ENCODE results near the gene PTPN20.
"Not testable (repeated sequence)": the region's sequence is repeated elsewhere in the genome, so short reads cannot be mapped to it uniquely, and the experiment has no call there.

The PTPN20 gene

DNA sequence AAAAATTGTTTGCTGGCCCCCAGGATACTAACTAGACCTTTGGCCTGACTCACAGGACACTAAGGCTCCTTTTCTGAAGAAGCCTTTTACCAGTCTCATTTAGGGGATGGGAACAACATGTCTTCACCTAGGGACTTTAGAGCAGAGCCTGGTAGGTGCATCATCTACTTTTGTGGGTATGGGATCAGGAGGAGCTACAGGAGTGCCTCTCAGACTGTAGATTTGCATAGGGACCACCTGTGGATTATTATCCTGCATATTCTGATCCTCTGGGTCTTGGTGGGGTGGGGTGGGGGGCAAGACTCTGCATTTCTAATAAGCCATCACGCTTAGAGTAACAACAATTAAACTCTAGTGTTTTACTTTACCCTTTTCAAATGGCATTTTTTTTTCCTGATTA is 21.2 kb downstream of the PTPN20 start:
- CTCF ChIA-PET; H3K4me3 ChIP-seq (ENCODE audit: low read depth, low read length); DNase-seq (ENCODE audit: low read depth, low spot score); POLR2A ChIA-PET: not testable (repeated sequence)

DNA sequence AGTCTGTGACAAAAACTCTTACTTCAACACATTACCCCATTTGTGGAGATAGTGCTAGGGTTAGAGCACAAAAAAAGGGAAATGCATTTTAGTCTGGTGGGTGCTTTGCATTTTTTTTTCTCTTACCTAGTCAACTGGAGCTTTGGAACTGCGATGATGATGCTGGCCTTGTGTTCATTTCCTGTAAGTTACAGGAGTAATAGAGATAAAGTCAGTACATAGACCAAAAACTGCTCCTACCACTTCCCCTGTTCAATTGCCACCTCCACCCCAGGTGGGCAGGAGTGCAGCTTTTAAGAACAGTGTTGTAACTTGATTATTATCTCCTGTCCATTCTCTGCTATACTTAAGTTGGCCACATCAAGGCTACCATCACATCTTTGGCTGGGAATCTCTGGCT is 29.9 kb downstream of the PTPN20 start:
- H3K4me3 ChIP-seq (ENCODE audit: low read depth, low read length); POLR2A ChIA-PET; CTCF ChIA-PET; DNase-seq (ENCODE audit: low read depth, low spot score): not testable (repeated sequence)

DNA sequence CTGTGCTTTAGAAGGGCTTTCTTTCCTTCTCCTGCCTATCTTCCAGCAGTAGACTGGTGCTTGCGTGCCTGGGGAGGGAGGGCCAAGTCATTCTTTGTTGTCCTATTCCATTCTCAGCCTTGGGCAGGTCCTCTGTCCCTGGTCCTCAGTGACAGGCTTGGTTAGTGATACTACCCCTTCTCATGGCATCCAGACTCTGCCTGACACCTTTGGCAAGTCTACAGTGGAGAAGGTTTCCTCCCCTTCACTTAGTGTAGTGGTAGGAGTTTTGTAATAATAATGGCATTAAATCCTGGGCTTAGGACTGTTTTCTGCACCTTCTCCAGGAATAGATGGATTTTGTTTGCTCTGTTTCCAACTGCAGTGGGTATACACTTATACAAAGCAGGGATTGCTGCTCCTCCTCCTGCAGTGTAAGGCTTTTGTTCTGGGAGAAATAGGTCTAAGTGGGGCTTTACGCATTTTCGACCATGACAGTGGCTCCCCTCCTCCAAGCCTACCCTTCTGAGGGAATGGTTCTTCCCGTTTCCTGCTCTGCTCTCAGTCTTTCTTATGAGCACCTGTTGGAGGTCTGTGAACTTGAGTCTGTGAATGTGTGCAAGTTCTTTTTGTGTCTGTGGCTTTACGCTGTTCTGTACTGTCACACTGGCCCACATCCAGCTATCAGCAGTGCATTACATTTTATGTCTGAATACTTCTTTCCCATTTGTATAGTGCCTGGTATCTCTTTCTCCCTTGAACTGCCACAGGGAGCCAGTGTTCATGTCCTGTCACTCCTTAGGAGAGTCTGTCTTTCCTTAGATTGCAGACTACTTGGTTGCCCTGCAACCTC is 37.7 kb downstream of the PTPN20 start:
- POLR2A ChIA-PET; DNase-seq (ENCODE audit: low read depth, low spot score); H3K4me3 ChIP-seq (ENCODE audit: low read depth, low read length); CTCF ChIA-PET: not testable (repeated sequence)

DNA sequence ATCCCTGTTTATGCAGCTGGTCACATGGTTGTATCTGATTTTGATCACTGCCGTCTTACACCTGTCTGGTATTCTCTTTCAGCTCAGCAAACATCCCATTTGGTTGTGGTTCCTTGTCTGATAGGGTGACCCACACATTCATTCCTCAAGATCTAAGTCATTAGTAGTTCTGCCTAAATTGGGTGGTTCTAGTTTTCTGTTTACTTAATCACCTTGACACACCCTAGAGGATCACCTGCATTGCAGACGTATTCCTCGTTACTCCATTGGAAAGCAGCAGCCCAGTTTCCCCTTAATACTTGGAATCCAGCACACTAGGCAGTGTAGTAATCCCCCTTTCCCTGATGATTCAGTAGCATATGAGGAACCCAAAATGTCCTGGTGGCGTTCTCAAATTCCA is 41.3 kb downstream of the PTPN20 start:
- H3K4me3 ChIP-seq (ENCODE audit: low read depth, low read length); POLR2A ChIA-PET; DNase-seq (ENCODE audit: low read depth, low spot score); CTCF ChIA-PET: not testable (repeated sequence)

DNA sequence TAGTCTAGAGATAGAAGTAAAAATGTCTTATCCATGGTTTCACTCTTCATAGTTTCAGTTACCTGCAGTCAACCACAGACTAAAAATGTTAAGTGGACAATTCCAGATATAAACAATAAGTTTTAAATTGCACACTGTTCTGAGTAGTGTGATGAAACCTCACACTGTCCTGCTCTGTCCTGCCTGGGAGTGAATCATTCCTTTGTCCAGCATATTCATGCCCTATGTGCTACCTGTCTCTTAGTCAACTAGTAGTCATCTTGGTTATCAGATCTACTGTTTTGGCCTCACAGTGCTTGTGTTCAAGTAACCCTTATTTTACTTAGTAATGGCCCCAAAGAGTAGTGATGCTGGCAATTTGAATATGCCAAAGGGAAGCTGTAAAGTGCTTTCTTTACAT is 49.5 kb downstream of the PTPN20 start:
- H3K4me3 ChIP-seq (ENCODE audit: low read depth, low read length); CTCF ChIA-PET: not testable (repeated sequence)

DNA sequence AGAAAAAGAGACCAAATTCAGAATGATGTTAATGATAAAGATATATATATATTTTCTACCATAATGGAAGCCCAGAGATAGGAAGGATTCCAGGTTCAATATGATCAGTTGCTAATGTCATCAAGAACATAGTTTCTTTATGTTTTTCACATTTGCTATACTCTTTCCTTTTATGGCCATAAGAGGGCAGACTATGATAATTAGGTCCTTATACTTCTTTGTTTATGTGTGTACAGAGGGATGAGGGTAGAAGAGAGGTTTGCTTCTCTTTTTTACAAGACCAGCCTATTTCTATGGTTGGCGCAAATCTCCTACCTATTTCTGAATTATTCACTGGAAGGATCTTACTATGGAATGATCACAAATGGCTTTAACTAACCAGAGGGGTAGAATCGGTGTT is 52.1 kb downstream of the PTPN20 start:
- DNase-seq (ENCODE audit: low read depth, low spot score); POLR2A ChIA-PET; CTCF ChIA-PET; H3K4me3 ChIP-seq (ENCODE audit: low read depth, low read length): not testable (repeated sequence)

More for the DNA sequence above, 49.5 kb downstream of the PTPN20 start:
- DNase-seq (ENCODE audit: low read depth, low spot score); POLR2A ChIA-PET: not testable (repeated sequence)

DNA sequence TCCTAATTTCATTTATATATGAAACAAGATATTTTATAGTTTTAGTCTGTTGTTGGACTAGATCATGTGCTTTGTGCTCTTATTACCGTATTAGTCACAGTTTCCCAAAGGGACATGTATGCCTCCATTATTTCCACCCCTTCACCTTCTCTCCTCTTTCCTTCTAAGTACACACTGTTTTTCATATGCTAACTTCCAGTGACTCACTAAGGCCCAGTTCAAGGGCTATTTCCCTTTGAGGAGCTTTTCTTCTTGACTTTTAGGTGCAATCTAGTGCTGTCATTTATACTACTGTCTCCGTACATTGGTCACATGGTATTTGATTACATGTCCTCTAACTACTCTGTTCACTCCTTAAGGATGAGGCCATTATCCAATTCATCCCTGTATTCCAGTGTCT is 55.8 kb downstream of the PTPN20 start:
- DNase-seq (ENCODE audit: low read depth, low spot score); CTCF ChIA-PET; H3K4me3 ChIP-seq (ENCODE audit: low read depth, low read length); POLR2A ChIA-PET: not testable (repeated sequence)

DNA sequence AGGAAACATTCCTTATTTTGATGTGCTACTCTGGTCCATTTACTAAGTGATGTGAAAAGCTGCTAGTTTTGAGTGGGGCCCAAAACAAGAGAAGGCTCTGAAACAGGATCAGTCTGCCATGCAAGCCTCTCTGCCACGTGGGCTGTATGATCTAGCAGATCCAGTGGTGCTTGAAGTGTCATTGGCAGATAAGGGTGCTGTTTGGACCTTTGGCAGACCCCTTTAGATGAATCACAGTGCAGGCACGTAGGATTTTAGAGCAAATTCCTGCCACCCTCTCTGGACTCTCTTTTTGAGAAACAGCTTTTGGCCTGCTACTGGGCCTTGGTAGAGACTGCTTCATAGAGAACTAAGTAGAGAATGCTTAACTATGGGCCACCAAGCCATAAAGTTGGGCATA is 69.0 kb downstream of the PTPN20 start:
- H3K4me3 ChIP-seq (ENCODE audit: low read depth, low read length); CTCF ChIA-PET; POLR2A ChIA-PET; DNase-seq (ENCODE audit: low read depth, low spot score): not testable (repeated sequence)

DNA sequence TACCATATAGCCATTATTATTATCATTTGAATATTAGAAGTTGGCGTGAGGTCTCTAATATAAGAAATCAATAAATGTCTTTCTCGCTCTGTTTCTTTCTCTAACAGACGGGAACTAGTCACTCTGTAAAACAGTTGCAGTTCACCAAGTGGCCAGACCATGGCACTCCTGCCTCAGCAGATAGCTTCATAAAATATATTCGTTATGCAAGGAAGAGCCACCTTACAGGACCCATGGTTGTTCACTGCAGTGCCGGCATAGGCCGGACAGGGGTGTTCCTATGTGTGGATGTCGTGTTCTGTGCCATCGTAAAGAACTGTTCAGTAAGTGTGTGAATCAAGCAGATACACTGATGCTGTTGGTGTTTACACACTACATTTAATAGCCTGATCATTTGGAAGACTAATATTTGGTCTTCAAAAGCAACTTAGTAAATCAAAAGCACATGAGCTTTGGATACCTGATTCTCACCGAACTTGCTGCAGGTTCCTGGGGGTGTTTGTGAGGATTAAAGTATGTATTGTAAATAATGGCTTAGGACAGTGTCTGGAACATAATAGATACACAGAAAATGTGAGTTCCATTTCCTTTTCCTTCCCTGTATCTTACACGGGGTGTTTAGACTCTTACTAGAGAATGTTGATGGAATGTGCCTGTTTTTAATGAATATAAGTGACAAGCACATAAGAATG is 76.2 kb downstream of the PTPN20 start:
- POLR2A ChIA-PET; DNase-seq (ENCODE audit: low read depth, low spot score); H3K4me3 ChIP-seq (ENCODE audit: low read depth, low read length); CTCF ChIA-PET: not testable (repeated sequence)

DNA sequence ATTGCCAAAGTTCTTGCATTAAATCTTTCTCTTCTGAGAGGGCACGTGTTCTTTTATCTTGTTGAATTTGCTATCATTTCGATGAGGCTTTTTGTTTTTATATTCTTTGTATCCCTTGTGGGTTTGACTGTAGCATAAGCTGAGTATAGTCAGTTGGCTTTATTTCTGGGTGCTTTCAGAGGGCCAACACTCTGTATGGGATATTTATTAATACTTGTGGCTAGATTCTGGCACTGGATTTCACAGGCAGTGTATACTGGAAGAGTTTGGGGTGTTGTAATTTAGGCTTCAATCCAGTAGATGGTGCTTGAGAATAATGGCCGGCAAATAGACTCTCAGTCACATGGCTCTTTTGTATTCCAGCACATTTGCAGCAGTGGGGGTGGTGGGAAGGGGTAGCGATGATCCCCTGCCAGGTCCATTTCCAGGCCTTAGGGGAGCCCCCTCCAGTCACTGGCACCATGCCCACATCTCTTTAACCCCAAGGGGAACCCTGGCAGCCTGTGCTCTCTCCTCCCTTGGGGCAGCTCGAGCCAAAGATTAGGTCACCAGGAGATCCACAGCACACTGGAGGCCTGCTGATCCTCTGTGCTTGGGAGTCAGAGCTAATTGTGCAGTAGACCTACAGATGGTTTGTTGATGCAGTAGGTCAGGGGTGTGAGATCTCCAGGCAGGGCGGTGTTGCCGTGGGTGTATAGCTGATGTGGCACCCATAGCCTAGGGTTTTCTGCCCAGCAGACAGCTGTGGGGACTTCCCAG is 81.8 kb downstream of the PTPN20 start:
- TF ChIP-seq, protein P1, sequence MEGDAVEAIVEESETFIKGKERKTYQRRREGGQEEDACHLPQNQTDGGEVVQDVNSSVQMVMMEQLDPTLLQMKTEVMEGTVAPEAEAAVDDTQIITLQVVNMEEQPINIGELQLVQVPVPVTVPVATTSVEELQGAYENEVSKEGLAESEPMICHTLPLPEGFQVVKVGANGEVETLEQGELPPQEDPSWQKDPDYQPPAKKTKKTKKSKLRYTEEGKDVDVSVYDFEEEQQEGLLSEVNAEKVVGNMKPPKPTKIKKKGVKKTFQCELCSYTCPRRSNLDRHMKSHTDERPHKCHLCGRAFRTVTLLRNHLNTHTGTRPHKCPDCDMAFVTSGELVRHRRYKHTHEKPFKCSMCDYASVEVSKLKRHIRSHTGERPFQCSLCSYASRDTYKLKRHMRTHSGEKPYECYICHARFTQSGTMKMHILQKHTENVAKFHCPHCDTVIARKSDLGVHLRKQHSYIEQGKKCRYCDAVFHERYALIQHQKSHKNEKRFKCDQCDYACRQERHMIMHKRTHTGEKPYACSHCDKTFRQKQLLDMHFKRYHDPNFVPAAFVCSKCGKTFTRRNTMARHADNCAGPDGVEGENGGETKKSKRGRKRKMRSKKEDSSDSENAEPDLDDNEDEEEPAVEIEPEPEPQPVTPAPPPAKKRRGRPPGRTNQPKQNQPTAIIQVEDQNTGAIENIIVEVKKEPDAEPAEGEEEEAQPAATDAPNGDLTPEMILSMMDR (IDR thresholded peaks at IDR 0.05; ENCODE audit: insufficient read depth, low read length, missing control alignments), result peak; percentile 41
- no peak for DNase-seq (ENCODE audit: low read depth, low spot score)
- ChIA-PET CTCF (interaction anchor here (0.7 to 6.5 kb wide), 14 partner anchors 10 to 369 kb away, joined by 3 to 98 read pairs (median 4); no protein-coding TSS in a partner anchor), POLR2A (no interaction called here)
- H3K4me3 ChIP-seq (ENCODE audit: low read depth, low read length), result no peak overlapping the region

DNA sequence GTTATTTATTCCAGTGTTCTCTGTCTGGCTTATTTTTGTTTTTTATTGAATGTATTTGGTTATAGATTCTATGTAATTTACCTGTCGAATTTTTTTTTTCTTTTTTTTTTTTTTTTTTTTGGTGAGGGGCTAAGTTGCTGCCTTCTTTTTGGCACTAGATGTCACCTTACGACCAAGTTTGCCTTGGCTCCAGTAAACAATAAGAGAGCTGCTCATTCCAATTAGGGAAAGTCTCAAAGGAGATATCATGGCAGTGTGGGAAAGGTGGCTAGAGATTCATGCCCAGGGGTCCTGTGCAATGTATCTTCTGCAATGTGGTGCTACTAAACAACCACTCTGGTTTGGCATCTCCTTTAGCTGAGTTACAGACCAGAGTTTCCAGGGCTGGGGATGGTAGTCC is 84.0 kb downstream of the PTPN20 start:
- ChIA-PET CTCF (interaction anchor here (1.7 to 6.5 kb wide), 5 partner anchors 30 to 344 kb away, joined by 4 to 98 read pairs (median 14); no protein-coding TSS in a partner anchor), POLR2A (no interaction called here)
- TF ChIP-seq, protein P1 (IDR thresholded peaks at IDR 0.05; ENCODE audit: insufficient read depth, low read length, missing control alignments), result no peak
- no peak overlapping the region for H3K4me3 ChIP-seq (ENCODE audit: low read depth, low read length)
- DNase-seq (ENCODE audit: low read depth, low spot score), result no peak

Measured in AG04449 (cell line).